Activated T-cell treated with anti-CD3 and anti-CD28 coated beads for 1 hour (primary cell): Measurements from ENCODE around the gene WNT3A.

Source experiments
- DNase-seq: peaks from one replicate; pipeline ENCODE4 v3.0.0-alpha.2; 2020; ENCODE audit warnings: low read depth

The WNT3A gene

DNA sequence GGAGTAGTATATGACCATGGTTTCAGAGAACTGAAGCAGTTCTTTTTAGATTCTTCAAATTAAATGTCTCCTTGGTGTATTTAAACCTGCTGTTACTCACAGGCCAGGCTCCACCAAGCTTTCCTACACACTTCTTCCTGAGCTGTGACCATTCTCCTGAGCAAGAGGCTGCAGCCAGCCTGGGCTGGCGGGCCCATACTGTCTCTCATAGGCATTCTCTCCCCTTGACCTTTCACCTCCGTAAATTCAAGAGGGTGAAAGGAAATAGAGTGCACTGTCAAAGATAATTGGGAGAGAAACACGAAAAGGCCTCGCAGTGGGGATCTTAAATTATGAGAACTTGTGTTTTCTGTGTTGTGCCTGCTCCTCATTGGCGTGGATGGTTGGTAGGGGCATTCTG lies 78.0 kb downstream of the WNT3A start:
- DNase-seq: no peak

- DNase-seq: no peak
Observed at GRCh38 chr1:228085287-228085951, 78.6 kb downstream of the WNT3A start.

GRCh38 chr1:228087771-228088251 lies 81.0 kb downstream of the WNT3A start:
- no peak for DNase-seq

GRCh38 chr1:228088586-228089498 lies 82.0 kb downstream of the WNT3A start:
- no peak for DNase-seq

DNA sequence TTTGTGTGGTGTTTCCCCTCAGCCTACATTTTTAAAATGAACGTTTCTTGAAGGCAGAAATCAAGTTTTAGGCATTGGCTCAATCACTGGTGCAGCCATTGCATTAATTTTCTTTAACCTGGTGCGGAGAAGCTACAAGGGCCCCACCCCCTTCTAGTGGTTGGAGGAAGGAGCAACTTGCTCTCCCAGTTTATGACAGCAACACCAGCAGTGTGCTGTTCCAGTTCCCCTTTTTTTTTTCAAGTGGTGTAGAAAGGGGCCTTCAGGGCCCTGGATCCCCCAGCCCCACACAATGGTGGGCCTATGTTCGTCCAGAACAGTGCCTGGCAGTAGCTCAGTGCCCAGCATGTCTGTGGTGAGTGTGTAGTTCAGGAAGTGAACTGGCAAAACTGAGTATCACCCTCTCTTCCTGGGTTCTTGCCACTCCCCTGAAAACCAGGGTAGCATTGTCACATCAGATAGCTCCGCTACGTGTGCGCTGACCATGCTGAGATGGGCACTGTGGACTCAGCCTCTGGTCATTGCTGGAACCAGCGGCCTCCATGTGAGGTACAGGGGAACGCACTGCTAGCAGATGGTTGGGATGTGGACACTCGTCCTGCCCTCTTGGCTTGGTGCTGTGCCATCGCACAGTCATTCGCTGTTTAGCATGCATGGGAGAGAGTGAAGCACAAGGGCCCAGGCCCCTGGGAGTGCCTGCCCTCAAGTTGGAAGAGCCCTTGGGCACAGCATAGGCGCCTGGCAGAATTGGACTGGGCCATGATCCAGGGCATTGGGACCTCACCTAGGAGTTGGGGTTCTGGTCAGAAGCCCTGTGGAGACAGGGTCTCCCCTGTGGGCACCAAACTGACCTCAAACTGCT lies 83.0 kb downstream of the WNT3A start:
- DNase-seq: no peak

DNA sequence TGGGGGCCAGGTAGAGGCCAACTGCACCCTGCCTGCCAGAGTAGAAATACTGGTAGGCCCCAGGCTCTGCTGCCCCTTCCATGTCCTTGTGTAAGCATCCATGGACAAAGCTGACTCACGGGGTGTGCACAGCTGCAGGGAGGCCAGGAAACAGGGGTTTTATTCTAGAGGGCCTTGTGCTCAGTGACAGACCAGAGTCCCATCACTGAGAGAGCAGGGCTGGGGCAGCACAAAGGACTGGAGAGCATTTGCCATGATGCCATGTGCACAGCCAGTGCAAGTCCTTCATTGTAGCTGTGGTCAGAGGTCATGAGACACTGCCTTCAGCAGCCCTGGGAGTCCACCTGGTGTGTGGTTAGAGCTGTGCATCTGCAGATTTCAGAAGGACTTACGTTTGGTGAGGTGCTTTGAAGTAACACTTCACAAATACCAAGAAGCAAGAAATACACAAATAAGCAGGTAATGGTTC lies 83.8 kb downstream of the WNT3A start:
- no peak for DNase-seq

GRCh38 chr1:228091084-228091483 lies 84.3 kb downstream of the WNT3A start:
- no peak for DNase-seq

DNA sequence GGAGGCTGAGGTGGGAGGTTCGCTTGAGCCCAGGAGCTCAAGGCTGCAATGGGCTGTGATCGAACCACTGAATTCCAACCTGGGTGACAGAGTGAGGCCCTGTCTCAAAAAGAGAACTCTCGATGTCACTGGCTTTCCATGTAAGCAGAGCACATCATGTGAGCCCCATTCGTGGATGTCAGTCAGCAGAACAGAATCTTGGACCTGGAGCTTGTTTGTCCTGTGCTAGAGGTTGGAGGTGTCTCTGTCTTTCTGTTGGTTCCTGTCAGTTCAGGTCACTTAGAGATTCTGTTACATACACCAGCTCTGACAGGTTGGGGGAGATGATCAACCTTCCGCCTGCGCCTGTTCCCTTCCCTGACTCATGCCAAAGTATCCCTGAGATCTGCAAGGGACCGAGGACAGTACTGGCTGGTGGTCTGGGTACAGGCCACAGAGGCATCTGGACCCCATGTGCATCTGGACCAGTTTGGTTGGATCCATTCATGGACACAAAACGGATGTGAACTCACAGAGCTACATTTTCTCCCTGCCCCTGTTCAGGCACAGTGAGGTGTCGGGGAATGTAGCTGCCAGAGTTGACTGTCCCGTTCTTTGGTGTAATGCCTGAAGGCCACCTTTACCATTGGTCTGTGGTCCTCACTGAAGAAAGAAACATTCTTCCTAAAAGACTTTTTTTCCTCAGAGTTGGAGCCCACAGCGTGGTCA lies 85.7 kb downstream of the WNT3A start:
- no peak for DNase-seq

GRCh38 chr1:228093050-228093906 lies 86.5 kb downstream of the WNT3A start:
- DNase-seq: no peak

DNA sequence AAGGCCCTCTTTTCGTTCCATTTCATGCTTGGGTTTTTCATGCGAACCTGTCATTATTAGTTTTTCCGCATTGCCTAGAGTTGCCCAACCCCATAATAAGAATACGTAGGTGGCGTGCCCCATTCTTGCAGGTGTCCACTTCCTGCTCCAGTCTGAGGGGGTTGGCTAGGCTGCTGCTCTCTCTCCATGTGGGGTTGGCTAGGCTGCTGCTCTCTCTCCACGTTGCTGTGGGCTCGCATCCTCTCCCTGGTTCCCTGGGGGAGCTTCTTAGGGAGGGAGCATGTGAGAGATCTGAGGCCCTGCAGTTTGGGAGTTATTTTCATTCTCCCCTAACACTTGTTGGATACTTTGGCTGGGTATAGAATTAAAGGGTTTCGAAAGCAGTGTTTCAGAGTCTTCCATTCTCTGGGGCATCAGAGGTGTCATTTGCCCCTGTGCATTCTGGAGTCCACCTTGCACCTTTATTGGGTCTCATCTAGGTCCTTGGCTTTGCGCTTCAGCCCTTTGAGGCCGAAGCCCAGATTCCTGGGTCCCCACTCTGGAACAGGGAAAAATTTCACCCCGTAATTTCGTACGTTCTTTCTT lies 87.7 kb downstream of the WNT3A start:
- no peak for DNase-seq

DNA sequence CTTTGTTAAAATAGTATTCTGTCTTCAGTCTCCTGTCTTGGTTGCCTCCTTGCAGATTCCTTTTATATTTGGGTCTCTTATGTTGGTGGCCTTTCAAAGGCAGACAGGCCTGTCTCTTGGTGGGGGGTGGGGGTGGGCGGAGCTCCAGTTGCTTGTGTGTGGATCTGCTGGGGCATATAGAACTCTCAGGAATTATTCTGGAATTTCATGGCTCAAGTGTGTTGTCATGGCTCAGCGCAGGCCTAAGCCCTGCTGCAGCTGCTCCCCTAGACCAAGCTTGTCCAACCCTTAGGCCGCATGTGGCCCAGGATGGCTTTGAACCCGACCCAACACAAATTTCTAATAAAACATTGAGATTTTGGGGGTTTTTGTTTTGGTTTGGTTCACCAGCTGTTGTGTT lies 88.4 kb downstream of the WNT3A start:
- DNase-seq: no peak

DNA sequence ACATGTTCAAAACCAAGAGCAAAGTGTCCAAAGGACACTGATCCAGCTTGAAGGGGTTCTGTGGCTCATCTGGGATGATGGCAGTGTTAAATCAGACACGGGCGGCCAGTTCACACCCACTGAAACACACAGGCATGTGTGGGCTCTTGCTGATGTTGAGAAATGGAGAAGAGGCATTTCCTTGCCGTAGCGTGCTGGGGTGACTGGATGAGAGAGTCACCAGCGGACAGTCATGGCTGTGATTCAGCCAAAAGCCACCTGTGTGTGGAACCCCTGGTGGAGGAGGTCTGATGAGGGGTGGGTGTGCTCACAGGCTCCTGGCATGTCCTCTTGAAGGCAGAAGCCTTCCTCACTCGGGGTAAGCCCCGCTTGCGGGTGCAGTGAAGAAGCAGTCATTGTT lies 89.1 kb downstream of the WNT3A start:
- DNase-seq: no peak

DNA sequence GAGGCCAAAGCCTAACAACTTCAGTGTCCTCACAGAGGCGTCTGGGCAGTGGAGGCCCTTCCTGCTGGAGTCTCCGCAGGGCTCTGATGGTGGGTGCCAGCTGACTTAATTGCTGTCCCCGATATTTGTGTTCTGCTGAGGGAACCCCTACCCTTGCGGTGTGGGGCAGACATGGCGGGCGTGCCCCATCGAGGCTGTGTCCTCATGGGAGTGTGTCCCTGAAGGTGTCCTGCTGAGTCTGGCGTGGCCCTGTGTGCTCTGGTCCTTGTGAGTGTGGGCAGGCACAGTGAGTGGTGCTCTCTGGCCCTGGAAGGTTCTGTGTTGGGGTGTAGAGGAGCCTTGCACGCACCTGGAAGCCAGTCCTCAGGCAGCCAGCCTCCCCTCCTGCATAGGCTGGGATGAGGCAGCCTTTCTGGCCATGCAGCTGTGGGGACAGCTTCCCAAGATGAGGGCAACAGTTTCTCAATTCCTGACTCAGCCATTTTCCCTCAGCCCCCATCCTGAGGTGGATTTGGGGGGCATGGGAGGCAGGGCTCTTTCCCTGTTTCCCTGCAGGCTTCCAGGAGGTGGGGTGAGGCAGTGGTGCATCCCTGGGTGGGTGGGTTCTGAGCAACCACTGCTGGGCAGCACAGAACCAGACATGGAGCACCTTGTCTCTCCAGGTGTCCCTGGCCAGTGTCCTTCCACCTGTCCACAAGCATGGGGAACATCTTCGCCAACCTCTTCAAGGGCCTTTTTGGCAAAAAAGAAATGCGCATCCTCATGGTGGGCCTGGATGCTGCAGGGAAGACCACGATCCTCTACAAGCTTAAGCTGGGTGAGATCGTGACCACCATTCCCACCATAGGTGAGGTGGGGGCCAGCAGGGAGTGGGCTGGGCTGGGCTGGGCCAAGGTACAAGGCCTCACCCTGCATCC lies 89.9 kb downstream of the WNT3A start:
- no peak for DNase-seq

DNA sequence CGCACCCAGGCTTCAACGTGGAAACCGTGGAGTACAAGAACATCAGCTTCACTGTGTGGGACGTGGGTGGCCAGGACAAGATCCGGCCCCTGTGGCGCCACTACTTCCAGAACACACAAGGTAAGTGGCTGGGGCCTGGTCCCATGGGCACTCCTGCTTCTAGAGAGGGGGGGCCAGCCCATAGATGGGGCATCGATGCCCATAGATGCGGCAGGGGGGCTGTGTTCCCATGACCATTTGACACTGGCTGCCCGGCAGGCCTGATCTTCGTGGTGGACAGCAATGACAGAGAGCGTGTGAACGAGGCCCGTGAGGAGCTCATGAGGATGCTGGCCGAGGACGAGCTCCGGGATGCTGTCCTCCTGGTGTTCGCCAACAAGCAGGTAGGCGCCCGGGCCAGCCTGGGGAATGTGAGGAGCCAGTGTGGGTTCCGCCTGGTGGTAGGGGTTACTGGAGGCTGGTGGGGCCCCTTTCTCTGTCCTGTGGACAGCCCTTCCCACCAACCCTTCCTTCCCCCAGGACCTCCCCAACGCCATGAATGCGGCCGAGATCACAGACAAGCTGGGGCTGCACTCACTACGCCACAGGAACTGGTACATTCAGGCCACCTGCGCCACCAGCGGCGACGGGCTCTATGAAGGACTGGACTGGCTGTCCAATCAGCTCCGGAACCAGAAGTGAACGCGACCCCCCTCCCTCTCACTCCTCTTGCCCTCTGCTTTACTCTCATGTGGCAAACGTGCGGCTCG lies 90.7 kb downstream of the WNT3A start:
- DNase-seq: no peak

DNA sequence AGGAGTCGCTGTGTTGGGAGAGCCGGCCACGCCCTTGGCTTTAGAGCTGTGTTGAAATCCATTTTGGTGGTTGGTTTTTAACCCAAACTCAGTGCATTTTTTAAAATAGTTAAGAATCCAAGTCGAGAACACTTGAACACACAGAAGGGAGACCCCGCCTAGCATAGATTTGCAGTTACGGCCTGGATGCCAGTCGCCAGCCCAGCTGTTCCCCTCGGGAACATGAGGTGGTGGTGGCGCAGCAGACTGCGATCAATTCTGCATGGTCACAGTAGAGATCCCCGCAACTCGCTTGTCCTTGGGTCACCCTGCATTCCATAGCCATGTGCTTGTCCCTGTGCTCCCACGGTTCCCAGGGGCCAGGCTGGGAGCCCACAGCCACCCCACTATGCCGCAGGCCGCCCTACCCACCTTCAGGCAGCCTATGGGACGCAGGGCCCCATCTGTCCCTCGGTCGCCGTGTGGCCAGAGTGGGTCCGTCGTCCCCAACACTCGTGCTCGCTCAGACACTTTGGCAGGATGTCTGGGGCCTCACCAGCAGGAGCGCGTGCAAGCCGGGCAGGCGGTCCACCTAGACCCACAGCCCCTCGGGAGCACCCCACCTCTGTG lies 91.6 kb downstream of the WNT3A start:
- DNase-seq: no peak

- no peak for DNase-seq
Observed at GRCh38 chr1:228099331-228099732, 92.5 kb downstream of the WNT3A start.

DNA sequence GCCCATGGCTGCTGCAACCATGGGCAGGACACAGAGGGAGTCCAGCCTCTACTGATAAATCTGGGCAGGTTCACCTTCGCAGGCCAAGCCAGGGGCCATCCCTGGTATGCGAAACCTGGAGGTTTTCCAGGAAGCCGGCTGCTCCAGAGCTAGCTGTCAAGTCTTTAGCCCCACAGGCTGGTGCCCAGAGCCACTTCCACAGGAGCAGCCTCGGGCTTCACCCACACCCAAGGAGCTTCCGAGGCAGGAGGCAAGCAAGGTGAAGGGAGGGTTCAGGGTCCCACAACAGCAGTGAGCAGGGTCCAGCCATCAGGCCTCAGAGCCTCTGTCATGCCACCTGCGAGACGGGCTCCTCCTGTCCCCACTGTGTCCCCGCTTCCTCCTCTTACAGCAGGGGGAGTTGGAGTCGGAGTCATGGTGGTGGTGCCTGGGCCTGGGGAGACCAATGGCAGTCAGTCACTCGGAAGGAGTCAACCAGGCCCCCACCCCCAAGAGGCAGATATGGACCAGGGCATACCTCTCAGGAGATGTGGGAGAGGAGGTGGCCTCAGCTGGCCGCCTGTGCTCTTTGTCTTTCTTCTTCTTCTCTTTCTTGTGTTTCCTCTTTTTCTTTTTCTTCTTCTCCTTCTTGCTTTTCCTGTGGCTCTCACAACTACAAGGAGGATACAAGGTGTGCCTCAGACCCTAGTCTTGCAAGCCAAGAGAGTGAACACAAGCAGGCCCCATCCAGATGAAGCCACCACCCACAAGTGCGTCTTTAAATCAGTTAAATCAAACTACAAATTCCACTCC lies 94.2 kb downstream of the WNT3A start:
- DNase-seq: no peak
